AML-193 (cell line): ENCODE results near the gene LTBP1.
"Not testable (repeated sequence)": the region's sequence is repeated elsewhere in the genome, so short reads cannot be mapped to it uniquely, and the experiment has no call there.

Experiments used
- DNase-seq, 2 experiments: peaks; one replicate each; lab custom pipeline; 2025; lab: John Stamatoyannopoulos, UW

The LTBP1 gene

DNA sequence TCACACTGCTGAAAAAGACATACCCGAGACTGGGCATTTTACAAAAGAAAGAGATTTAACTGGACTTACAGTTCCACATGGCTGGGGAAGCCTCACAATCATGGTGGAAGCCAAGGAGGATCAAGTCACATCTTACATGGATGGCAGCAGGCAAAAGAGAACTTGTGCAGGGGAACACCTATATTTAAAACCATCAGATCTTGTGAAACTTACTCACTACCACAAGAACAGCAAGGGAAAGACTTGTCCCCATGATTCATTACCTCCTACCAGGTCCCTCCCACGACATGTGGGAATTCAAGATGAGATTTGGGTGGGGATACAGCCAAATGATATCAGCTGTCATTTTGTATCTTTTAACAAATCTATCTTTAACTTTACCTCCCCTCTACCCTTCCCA lies 278.6 kb downstream of the LTBP1 start:
- no peak for DNase-seq

DNA sequence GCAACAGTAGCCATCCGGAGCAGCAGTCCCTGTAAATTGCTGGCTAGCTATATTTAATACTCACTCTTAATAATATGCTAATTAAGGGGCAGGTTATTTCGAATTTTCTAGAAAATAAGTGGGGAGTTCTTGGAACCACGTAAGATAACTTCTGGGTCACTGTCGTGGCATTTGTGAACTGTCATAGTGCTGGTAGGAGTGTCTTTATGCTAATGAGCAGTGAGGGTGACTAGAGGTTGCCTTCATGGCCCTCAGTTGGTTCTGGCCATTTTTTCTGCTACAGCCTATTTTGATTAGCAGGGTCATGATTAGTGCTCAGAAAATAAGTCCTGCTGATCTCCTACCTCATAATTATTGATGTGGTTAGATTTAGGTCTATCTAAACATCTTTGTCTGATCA lies 279.8 kb downstream of the LTBP1 start:
- DNase-seq, result no peak

DNA sequence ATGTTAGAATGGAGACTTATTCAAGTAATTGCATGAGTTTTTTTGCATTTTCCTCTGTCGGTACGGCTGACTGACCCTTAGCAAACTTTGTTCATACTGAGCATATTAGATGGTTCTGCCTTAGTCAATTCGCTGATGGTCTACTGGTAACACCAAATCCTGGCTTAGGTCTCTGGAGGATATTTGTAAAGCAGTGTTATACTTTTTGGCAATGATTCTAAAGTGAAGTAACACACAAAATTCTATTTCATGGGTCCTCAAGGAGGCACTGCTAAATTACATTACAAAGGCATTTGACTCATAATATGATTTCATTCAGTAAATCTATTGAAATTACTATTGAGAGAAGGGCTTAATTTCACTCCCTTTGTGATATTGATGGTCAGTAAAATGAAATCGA lies 282.9 kb downstream of the LTBP1 start:
- no peak for DNase-seq

DNA sequence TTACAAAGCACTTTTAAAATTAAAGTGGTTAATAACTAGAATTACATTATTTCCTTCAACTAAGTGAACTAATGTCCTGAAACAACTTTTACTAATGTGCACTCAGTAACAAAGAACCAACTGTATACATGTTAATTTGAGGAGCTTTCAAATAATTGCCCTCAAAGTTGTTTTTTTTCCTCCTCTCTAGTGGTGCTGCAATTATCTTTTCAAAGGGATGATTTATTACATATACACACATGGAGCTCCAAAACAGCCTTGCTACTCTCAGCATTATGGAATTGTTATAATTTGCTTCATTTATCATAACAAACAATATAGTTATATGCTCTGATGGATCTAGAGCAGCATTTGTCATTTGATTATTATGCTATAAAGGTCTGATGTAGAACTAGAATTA lies 283.4 kb downstream of the LTBP1 start:
- no peak for DNase-seq

DNA sequence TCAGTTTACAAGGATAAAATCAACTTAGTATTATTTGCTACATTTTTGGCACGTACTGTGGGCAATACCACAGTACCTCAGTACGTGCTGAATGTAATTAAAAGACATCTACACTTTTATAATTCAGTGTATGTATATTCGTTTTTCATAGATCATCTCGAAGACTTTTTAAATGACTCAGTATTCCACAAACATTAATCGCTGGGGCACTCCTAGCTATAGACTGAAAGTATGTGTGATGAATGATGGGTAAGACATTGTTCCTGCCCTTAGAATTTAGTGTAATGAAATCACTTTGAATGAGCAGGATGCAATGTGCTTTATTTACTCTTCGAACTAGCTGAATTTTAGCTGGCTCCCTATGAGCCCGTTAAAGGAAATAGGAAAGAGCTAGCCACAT lies 284.1 kb downstream of the LTBP1 start:
- no peak for DNase-seq

DNA sequence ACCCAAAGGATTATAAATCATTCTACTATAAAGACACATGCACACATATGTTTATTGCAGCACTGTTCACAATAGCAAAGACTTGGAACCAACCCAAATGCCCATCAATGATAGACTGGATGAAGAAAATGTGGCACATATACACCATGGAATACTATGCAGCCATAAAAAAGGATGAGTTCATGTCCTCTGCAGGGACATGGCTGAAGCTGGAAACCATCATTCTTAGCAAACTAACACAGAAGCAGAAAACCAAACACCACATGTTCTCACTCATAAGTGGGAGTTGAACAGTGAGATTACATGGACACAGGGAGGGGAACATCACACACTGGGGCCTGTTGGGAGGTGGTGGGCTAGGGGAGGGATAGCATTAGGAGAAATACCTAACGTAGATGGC lies 288.8 kb downstream of the LTBP1 start:
- not testable (repeated sequence) for DNase-seq

DNA sequence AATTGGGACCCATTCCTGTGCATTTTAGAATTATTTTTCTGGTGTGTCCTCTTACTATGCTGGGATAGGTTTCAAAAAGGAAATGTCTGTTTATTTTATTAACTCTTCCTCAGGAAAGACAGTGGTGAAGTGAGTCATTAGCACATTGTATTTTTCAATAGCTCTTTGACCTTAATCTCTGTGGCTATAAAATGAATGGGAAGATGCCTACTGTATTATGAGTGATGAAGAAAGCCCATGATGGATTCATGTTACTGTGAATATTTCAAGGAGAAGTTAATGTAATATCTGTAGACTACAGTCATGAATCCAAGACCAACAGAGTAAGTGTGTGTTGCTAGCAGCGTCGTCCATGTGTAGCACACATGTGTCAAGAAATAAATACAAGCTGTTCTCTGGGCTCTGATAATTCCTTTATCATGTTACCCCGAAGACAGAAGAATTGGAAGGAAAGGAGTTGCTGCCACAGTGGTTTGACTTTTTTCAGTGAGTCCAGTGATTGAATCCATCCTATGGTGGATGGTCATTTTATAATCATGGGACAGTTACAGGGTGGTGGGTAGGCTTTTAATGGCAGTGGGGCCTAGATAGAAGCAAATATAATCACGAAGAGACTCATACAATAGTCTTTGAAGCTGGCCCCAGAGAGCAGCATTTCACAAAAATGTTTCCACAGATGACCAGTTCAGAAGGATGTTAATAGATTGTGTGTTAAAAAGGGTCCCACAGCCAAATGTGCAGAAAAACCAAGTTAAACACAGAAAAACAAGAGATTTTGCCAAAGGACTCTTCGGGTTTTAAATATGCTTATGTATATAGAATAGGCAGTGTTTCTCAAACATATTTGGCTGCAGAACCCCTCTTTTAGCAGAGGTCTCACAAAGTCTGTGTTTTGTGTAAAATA lies 290.0 kb downstream of the LTBP1 start:
- DNase-seq, result no peak

DNA sequence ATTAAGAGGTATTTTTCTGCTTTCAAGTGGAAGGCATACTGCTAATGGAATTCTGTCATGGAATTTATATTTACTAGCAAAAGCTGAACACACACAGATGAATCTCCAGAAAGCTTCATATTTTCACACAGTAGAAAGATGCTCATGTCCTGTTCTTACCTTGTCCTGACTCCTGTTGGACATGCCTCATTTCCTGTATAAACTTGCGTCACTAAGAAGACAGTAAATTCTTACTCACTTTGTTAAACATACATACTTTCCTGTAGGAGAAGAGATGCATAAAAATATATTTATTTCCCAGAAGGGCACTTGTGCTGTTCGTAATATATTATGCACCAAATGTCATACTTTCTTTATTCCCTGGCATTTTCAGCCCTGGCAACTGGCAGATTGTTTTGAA lies 291.4 kb downstream of the LTBP1 start:
- DNase-seq, result no peak

DNA sequence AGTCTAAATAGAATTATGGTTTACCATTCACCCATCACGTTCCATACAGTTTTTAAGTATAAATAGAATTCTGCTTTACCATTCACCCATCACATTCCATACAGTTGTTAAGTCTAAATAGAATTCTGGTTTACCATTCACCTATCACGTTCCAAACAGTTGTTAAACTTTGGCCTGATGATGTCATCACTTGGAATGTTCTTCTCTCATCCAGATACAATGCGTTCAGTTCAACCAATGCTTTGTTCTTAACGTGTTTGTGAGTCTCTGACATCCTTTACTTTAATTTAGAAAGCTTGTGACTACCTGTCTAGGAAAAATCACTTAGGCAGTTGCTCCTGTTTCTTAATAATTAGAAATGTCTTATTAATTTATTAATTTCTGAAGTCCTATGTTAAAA lies 293.4 kb downstream of the LTBP1 start:
- no peak for DNase-seq

DNA sequence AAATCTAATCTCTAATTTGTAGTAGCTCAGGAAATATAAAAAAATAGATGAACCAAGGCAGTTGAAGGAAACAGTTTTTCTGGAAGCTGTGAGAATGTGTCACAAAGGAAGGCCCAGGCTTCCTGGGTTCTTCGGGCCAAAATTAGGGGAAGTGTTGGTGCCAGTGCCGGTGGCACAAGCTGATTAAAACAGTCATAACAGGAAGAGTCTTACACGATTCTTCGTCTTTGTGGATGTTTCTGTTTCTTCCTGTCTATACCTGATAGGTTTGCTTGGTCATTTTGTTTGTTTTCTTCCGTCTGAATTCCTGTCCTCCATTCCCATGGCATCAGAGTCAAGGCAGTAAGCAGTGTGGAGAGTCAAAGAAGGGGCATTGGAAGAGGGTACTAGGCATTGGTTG lies 294.3 kb downstream of the LTBP1 start:
- no peak for DNase-seq

DNA sequence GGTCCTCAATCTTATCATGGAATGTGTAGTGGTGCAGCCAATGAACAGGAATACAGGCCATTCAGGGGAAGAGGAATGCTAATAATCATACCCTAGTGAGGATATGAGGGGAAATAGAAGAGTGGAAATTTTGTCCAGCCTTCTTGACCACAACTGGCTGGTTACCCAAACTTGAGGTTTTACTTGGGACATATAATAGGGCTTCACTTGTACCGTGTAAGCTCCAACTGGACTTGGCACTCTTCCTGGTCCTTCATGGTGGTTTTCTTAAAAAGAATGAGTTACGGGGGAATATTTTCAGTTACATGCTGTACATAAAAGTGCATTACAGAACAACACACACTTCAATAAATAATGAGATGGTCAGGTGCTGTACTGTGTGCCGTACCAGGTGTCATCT lies 294.8 kb downstream of the LTBP1 start:
- DNase-seq, result no peak

DNA sequence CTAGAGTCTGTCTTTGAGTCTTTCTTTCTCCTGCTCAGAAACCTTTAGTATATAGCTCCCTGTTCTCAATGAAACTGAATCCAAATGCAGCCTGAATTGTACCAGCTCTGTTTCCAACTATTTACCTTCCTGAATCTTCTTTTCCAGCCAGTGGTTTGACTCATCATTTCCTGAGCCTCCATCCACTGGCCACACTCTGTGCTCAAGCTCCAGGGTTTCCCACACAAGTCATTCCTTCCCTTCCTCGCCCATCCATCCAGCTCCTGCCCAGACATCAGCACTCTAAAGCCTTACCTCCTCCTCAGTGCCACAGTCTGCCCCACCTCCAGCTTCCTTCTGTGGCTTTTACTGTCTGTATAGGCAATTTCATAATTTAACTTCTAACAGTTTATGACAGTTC lies 296.1 kb downstream of the LTBP1 start:
- no peak for DNase-seq

DNA sequence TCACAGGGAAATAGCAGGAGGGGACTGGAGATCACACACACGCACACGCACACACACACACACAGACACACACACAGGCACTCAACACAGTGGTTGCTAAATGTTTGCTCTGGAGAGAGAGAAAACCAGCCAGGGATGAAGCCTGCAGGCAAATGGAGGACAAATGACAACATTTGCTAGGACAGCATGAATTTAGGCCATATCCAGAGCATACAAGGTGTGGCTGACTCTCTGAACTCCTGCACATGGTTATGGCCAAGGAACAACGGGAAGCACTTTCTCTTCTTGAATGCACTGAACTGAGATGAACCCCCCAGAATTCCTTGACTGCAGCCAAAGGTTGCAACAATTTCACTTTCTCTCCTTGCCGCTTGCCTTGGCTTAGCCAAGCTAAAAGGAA lies 299.7 kb downstream of the LTBP1 start:
- DNase-seq, result no peak

DNA sequence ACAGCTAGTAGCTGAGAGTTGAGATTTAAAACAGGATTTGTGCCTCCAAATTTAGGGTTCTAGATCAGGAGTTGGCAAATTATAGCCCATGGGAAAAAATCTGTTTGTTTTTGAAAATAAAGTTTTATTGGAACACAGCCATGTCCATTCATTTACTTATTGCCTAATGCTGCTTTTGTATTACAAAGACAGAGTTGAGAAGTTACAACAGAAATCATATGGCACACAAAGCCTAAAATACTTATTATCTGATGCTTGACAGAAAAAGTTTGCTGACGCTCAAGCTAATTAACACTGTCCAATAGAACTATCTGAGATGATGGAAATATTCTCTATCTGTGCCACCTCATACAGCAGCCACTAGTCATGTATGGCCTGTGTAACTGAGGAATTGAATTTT lies 300.6 kb downstream of the LTBP1 start:
- DNase-seq, result no peak

DNA sequence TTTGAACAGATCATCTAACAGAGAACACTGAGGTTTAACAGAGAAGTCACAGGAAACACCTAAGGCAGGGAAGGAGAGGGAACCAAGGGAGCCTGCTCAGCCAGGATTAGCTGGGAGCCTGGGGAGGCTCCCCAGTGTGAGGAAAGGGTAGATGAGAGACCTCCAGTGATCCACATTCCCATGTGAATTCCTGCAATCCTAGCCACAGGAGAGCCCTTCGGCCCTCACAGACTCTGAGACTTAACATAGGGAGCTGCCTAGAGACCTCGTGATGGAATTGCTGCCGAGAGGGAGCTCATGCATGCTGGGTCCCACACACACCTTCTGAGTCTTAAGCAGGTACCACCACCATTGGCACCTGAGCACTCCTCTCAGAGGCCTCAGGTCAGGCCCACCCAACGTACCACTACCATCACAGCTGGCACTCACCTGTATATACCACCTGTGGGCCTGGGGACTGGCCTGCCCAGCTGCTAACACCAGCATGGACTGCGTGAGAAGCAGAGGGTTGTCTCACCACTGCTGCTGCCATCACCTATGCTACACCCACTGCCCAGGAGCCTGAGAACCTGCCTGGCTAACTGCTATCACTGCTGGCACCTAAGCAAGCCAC lies 303.8 kb downstream of the LTBP1 start:
- DNase-seq, result no peak

DNA sequence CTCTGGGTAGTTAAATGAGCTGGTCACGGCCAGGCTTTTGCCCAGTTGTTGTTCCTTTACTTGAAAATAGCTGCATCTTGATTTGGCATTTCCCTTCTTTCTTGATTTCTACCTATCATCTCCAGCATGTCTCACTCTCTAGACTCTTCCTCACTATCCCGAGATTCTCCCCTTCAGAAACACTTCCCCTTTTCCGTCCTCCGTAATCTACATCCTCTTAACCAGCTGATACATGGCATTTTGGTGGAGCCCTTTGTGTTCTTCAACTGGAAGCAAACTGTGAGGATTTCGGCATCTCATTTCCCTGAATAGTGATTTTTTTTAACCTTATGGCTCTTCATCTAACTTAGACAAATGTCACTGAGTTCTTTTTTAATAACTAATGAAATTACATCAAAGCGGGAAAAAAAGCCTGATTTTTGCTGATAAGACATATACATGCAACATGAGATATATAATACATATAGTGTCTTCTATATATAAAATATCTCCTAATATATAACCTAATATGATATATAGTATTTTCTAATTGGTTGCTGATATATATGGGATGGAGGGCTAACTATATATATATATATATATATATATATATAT lies 309.5 kb downstream of the LTBP1 start:
- DNase-seq, result no peak

DNA sequence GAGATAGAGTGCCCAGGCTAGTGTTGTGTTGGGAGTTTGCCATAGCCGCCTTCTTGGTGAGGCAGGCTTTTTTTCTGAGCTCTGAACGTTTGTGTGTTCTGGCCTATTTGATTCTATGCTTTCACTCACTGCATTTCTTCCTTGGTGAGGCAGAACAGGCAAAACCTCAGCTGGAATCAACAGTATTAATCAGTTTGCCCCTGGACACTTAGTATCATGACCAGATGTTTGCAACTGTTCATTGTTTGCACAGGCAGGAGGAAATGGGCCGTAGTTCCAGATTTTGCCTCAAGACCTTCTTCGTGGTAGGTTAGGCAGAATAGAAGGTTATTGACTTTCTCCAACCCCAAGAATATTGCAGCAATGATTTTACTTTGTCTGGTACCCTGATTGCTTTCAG lies 311.6 kb downstream of the LTBP1 start:
- no peak for DNase-seq

DNA sequence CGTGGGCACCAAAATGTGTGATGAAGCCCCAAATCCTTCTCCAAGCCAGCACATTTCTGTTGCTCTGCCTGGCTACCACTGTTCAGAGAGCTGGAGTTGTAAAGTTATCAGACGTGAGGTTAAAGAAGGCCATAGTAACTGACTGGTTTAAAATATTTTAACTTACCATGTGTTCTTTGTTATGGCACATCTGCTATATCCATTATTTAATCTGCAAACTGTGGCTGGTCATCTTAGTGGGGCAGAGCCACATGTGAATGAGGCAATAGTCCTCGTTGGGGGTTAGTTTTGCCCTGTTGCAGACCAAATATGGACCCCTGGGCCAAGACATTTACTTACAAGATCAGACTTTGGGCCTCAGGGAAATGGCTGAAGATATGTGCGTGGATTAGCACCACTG lies 315.3 kb downstream of the LTBP1 start:
- DNase-seq, result no peak

DNA sequence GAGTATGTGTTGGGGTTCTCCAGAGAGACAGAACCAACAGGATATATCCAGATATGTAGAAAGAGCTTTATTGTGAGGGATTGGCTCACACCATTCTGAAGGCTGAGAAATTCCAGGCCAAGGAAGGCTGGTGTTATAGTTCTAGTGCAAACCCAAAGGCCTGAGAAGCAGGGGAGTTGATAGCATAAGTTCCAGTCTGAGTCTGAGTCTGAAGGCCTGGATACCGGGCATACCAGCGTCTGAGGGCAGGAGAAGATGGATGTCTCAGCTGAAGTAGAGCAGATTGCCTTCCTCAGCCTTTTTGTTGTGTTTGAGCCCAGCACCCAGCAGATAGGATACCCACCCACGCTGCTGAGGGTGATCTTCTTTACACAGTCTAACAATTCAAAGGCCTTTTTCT lies 318.0 kb downstream of the LTBP1 start:
- no peak for DNase-seq

DNA sequence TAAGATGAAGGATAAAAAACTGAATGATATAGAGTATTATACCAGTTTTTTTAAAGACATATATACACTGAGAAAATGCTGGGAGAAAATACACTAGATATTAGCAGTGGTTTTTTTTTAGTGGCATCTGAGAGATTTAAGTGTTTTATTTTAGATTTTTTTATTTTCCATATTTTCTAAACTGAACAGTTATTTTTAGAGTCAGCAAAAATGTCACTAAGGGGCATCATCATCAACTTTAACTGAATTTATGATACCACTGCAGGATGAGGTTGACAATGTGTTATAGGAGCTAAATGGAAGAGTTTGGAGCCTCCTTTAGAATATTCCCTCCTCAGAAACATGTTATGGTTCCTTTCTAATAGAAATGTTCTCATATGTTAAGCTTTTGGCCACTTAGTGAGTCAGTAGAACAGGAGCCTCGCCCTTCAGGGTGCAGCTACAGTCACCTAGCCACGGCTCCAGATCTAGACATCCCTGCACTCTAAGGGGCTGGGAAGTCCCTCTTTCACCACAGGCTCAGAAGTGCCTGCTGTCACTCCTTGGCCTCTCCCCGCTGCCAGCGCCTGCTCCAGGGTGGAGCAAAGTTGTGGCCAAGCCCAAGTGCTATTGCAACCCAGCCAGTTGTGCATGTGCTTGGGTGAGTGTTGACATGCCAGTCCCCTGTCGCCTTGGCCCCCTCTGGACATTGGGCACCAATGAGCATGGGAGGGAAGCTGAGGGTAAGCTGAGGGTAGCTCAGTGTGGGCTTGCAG lies 319.0 kb downstream of the LTBP1 start:
- no peak for DNase-seq

DNA sequence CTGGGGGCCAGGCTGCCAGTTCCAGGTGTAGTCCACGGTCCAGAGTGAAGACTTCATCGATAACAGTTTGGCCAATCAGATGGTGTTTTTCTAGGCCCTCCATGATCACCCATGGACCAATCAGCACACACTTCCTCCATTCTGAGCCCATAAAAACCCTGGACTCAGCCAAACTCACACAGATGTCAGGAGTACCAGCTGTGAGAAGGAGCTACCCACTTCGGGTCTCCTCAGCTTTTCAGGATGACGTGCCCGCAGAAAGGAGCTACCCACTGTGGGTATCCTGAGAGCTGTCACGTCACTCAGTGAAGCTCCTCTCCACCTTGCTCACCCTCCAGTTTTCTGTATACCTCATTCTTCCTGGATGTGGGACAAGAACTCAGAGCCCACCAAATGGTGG lies 319.7 kb downstream of the LTBP1 start:
- no peak for DNase-seq

DNA sequence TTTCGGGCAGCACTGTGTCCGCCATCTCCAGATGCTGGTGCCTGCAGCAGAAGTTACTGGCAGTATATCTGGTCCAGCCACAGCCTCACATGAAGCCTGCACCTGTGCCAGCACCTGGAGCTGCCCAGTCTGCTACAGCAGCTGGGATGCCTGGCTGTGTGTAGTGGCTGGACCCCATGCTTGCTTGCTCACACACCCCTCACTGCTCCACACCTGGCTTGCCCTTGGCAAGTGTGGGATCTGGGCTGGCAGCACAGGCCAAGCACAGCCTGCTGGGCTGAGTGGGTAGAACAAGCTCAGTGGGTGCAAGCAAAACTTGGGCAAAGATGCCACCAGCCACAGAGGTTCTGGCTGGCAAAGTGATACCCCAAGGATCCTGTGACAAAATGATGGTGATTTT lies 320.3 kb downstream of the LTBP1 start:
- no peak for DNase-seq

DNA sequence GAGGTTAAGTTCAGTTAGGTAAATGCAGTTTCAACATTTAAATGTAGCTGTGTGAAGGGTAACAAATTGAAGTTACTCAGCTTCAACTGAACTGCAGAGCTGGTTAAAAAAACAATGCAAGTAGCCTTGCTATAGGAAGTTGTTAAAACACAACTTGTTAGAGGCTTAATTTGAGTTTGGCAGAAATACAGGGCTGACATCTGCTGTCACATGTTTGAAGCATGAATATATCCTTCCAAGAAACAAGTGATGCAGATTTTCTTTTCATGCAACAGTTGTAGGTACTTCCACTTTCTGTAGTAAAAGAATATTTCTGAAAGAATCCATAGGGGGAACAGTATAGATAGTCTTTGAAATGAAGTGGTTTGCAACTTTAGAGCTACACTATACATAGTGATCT lies 321.0 kb downstream of the LTBP1 start:
- no peak for DNase-seq
